Measurements from ENCODE around the gene MAN1A1.

GRCh38 chr6:119333707-119334295, 15.8 kb downstream of the MAN1A1 start:
- TF ChIP-seq RCOR1 (IDR thresholded peaks at IDR 0.05; ENCODE audit: insufficient replicate concordance, low read length): no peak
- no peak for TF ChIP-seq CEBPB (IDR thresholded peaks at IDR 0.05; ENCODE audit: low read depth, low read length)
- no peak for TF ChIP-seq FOS (IDR thresholded peaks at IDR 0.05; ENCODE audit: low read depth, low read length)
- TF ChIP-seq, protein P1, sequence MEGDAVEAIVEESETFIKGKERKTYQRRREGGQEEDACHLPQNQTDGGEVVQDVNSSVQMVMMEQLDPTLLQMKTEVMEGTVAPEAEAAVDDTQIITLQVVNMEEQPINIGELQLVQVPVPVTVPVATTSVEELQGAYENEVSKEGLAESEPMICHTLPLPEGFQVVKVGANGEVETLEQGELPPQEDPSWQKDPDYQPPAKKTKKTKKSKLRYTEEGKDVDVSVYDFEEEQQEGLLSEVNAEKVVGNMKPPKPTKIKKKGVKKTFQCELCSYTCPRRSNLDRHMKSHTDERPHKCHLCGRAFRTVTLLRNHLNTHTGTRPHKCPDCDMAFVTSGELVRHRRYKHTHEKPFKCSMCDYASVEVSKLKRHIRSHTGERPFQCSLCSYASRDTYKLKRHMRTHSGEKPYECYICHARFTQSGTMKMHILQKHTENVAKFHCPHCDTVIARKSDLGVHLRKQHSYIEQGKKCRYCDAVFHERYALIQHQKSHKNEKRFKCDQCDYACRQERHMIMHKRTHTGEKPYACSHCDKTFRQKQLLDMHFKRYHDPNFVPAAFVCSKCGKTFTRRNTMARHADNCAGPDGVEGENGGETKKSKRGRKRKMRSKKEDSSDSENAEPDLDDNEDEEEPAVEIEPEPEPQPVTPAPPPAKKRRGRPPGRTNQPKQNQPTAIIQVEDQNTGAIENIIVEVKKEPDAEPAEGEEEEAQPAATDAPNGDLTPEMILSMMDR (conservative IDR thresholded peaks at IDR 0.05; ENCODE audit: low read depth, low read length): peak; percentile 19; the same call in 1 of the 2 replicates
- no peak for TF ChIP-seq POLR2A (IDR thresholded peaks at IDR 0.05; ENCODE audit: low read depth, low read length)
- no peak for TF ChIP-seq BHLHE40 (IDR thresholded peaks at IDR 0.05; ENCODE audit: low read depth, low read length)
- peak; percentile 40 for TF ChIP-seq RAD21 (IDR thresholded peaks at IDR 0.05; ENCODE audit: low read length)
- TF ChIP-seq RFX5 (IDR thresholded peaks at IDR 0.05; ENCODE audit: low read depth, low read length): no peak
- no peak for TF ChIP-seq ELK1 (IDR thresholded peaks at IDR 0.05; ENCODE audit: borderline replicate concordance, low read depth, low read length)
- TF ChIP-seq, protein P2, sequence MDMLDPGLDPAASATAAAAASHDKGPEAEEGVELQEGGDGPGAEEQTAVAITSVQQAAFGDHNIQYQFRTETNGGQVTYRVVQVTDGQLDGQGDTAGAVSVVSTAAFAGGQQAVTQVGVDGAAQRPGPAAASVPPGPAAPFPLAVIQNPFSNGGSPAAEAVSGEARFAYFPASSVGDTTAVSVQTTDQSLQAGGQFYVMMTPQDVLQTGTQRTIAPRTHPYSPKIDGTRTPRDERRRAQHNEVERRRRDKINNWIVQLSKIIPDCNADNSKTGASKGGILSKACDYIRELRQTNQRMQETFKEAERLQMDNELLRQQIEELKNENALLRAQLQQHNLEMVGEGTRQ (IDR thresholded peaks at IDR 0.05; ENCODE audit: low read depth, low read length): no peak
- TF ChIP-seq MXI1 (IDR thresholded peaks at IDR 0.05; ENCODE audit: borderline replicate concordance, low read depth, low read length): no peak
- TF ChIP-seq NFE2L2 (IDR thresholded peaks at IDR 0.05; ENCODE audit: low read depth, low read length): no peak
- TF ChIP-seq MAFK (IDR thresholded peaks at IDR 0.05; ENCODE audit: low read depth, low read length): no peak
- TF ChIP-seq MAZ (IDR thresholded peaks at IDR 0.05; ENCODE audit: borderline replicate concordance, low read depth, low read length): no peak
